GM21786 (cell line): Measurements from ENCODE around the gene CRB2.
A peak's percentile ranks its signal among the peaks of the same experiment; 100 is the strongest.

ENCODE experiments used
- ATAC-seq: cut with Tn5 transposase; IDR thresholded peaks from one replicate; pipeline ENCODE4 v1.9.1; 2021; ENCODE audit not compliant: unreplicated experiment

Gene CRB2

DNA sequence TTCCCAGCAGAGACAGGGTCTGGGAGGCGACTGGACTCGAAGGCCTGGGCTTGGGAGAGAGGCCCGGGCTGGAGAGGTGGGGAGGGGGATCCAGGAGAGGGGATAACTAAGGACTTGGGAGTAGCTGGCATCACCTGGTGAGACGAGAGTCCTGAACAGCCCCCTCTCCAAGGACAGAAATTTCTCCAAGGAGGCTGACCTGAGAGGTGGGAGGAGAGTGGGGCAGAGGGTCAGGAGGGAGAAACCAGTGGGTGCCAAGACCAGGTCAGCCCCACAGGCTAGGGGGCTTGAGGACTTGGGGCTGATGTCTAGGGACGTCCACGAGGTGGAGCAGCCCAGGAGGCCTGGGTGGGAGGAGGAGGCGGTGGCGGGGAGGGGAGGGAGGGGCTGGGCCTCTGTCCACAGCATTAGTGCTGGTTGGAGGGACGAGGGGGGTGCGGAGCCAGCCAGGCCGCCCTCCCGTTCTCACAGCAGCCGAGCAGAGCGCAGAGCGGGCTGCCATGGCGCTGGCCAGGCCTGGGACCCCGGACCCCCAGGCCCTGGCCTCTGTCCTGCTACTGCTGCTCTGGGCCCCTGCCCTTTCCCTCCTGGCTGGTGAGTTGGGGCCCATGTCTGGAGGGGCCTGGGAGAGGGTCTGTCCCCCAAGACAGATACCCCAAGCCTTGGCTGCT, at the start of gene CRB2:
Gene CRB2, plus strand, starts transcription at position 437 of the 671 bp plus-strand sequence. Its CDS starts 64 bp downstream, at position 501.
- ATAC-seq: no peak

DNA sequence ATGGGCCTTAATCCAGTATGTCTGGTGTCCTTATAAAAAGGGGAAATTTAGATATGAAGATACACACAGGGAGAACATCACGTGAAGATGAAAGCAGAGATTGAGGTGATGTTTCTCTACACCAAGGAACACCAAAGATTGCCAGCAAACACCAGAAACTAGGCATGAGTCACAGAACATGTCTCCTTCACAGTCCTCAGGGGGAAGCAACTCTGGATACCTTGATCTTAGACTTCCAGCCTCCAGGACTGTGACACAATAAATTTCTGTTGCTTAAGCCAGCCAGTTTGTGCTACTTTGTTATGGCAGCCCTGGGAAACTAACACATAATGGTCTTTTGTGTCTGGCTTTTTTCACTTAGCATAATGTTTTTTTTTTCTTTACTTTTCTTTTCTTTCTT, 46.4 kb upstream of the CRB2 start:
- ATAC-seq: no peak

- ATAC-seq: no peak
Observed at GRCh38 chr9:123310551-123311249, 45.3 kb upstream of the CRB2 start.

DNA sequence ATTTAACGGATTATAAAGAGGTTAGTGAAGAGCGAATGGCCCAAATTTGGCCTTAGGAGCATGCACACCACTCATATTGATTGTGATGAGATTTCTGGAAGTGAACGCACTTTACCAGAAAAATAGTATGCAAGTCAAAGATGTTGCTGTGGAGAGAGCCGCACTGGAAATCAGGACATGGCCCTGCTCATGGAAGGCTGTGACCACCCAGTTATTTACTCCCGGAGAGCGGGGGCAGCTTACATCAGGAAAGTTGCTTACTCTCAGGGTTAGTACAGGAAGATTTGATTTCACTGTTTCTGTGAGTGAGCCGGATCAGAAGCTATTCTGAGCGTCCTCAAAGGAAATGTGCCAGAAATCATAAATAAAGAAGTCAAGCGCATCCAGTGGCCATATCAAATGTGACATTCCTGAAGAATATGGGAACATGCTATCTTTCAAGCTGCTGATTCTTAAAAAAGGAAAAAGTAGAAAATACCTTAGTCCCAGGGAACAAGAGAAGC, 44.7 kb upstream of the CRB2 start:
- ATAC-seq: no peak

- ATAC-seq: no peak
Observed at GRCh38 chr9:123312306-123312877, 43.6 kb upstream of the CRB2 start.

DNA sequence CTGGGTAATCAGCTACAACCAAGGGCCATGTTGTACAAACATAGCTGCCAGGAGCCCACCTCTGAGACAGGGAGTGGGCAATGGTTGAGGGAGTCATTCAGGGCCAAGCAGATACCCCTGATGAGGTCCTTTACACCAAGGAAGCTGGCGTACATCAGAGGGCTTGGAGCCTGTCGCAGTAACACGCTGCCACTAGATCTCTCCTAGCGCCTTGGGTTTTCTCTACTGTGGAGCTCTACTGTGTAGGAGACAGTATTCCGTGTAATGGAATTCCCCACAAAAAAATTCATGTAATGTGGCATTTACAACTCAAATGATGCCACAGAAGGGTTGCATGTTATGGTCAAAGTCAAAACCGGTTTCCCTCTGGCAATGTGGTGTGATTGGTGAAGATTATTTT, 41.4 kb upstream of the CRB2 start:
- ATAC-seq: no peak

DNA sequence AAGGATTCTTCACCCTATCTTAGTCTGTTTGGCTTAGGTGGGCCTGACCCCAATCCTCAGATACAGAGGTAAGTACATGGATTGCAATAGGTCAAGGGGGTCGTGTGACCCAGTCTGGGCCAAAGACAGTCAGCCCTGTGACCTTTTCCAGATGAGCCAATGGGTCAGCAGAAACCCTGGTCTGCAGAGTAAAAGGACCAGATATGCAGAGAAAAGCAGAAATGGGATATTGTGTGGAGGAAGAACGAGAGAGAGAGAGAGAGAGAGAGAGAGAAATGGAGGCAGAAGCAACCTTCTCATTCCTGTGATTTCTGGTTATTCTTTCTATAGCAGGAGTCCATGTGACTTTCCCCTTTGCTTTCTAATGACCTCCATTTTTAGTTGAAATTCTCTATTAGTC, 40.4 kb upstream of the CRB2 start:
- no peak for ATAC-seq

- ATAC-seq: no peak
Observed at GRCh38 chr9:123316053-123316718, 39.8 kb upstream of the CRB2 start.

GRCh38 chr9:123318202-123318601, 37.8 kb upstream of the CRB2 start:
- ATAC-seq: peak; percentile 55

GRCh38 chr9:123318961-123319421, 37.0 kb upstream of the CRB2 start:
- no peak for ATAC-seq

- no peak for ATAC-seq
Observed at GRCh38 chr9:123319541-123320339, 36.3 kb upstream of the CRB2 start.

- no peak for ATAC-seq
Observed at GRCh38 chr9:123320814-123321213, 35.2 kb upstream of the CRB2 start.

- no peak for ATAC-seq
Observed at GRCh38 chr9:123321616-123322272, 34.3 kb upstream of the CRB2 start.

GRCh38 chr9:123322273-123323195, 33.5 kb upstream of the CRB2 start:
- peak; percentile 61 for ATAC-seq

GRCh38 chr9:123323196-123324013, 32.6 kb upstream of the CRB2 start:
- ATAC-seq: no peak

- no peak for ATAC-seq
Observed at GRCh38 chr9:123324767-123325183, 31.2 kb upstream of the CRB2 start.

DNA sequence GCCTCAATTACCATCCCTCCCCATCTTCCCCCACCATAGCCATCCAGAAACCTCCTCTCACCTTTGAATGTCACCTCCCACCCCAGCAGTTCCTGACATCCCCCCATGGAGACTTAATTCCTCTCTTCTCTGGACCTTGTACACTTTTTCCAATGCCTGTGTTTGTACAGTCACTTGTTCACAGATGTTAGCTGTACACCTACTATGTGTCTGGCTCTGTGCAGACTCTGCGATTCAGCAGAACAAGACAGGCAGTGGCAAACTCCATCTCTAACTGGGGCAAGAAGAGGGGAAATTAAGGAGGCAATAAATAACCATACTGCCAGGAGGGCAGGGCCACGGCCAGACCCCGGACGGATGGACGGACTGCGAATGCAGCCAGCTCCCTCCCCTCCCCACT, 29.8 kb upstream of the CRB2 start:
- ATAC-seq: no peak

DNA sequence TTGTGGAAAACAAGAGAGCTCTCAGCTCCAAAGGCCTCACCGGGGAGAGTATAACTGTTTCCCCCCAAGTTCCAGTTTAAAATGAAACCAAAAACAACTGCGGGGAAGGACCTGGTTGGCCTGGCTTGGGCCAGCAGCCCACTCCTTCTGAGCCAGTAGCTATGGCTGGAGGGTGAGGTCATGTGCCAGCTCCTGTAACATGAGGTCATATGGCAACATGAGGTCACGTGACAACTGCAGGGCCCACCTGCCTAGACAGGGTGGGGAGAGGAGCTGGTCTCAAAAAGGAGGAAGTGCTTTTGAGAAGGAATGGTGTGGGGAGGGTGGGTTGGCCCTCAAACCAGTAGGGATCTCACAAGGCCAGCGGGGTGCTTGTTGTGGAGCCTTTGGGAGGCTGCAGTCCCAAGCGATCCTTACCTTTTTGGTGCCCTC, 29.3 kb upstream of the CRB2 start:
- ATAC-seq: peak; percentile 52
